ENCODE results near the gene IFITM5.

- TF ChIP-seq GATA2 (IDR thresholded peaks at IDR 0.05; ENCODE audit: low read depth, low read length), result no peak
- no peak for TF ChIP-seq GATA3 (IDR thresholded peaks at IDR 0.05; ENCODE audit: low read depth, low read length)
These were observed 43.0 kb upstream of the IFITM5 start for GRCh38 chr11:342328-342727.
